Transverse colon (tissue), 3 donors: ENCODE results near the gene MBOAT2.

Experiments used
- EP300 ChIP-seq: sonication (generic); formaldehyde crosslinking; IDR thresholded peaks from one replicate; pipeline ENCODE4 v1.6.1; 2017; ENCODE audit warnings: antibody characterized with exemption, low read depth
- POLR2A ChIP-seq: fragments of 450-650 bp; IDR thresholded peaks from one replicate; pipeline ENCODE4 v1.6.1; 2016; ENCODE audit warnings: antibody characterized with exemption, mild to moderate bottlenecking, moderate library complexity
- TF ChIP-seq, protein P1 (sequence below), 5 experiments: fragments of 200-600 bp in 3 of 5; fragments of 450-650 bp in 2 of 5; sonication (generic) in 3 of 5; IDR thresholded peaks; 1 replicate in 2 of 5; 2 replicates in 3 of 5; pipeline ENCODE4 v1.5.1; 2016 to 2017; ENCODE audit warnings: antibody characterized with exemption in 5 of 5, inconsistent platforms in 3 of 5, mild to moderate bottlenecking in 2 of 5, moderate library complexity in 1 of 5

DNA sequence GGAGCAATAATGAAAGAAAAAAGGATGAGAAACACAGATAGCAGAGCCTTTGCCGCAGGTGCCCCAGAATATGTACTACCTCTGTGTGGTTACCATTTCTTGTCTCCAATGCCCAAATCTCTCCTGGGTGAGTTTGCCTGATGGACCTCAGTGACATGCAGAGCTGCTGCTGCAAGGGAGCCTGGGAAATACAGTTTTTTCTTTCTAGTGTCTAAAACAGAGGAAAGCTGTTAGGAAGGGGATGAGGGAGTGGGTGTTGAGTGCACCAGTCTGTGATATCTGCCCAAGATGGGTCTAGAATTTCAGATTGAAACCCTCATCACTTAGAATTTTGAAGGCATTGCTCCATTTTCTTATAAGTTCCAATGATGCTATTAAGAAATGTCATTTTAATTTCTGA lies 9.9 kb upstream of the MBOAT2 start:
- TF ChIP-seq POLR2A: no peak
- TF ChIP-seq, protein P1, sequence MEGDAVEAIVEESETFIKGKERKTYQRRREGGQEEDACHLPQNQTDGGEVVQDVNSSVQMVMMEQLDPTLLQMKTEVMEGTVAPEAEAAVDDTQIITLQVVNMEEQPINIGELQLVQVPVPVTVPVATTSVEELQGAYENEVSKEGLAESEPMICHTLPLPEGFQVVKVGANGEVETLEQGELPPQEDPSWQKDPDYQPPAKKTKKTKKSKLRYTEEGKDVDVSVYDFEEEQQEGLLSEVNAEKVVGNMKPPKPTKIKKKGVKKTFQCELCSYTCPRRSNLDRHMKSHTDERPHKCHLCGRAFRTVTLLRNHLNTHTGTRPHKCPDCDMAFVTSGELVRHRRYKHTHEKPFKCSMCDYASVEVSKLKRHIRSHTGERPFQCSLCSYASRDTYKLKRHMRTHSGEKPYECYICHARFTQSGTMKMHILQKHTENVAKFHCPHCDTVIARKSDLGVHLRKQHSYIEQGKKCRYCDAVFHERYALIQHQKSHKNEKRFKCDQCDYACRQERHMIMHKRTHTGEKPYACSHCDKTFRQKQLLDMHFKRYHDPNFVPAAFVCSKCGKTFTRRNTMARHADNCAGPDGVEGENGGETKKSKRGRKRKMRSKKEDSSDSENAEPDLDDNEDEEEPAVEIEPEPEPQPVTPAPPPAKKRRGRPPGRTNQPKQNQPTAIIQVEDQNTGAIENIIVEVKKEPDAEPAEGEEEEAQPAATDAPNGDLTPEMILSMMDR (IDR thresholded peaks at IDR 0.05): no peak
- no peak for TF ChIP-seq EP300
